Amniotic stem cell (primary cell): ENCODE data around the gene PCCB.
"Not testable (repeated sequence)": the region's sequence is repeated elsewhere in the genome, so short reads cannot be mapped to it uniquely, and the experiment has no call there.

Source experiments
- DNase-seq: peaks from one replicate; lab custom pipeline; 2025; lab: John Stamatoyannopoulos, UW

The PCCB gene

GRCh38 chr3:136250059-136250902, at the start of gene PCCB:
PCCB (plus strand) TSS chr3:136250340; CDS start chr3:136250376, 36 bp downstream.
- DNase-seq: peak; percentile 85

GRCh38 chr3:136207489-136208115, 42.5 kb upstream of the PCCB start:
- DNase-seq: no peak

GRCh38 chr3:136209921-136210320, 40.2 kb upstream of the PCCB start:
- DNase-seq: no peak

GRCh38 chr3:136211547-136211946, 38.6 kb upstream of the PCCB start:
- DNase-seq: no peak

- not testable (repeated sequence) for DNase-seq
Observed at GRCh38 chr3:136222746-136223145, 27.4 kb upstream of the PCCB start.

- no peak for DNase-seq
Observed at GRCh38 chr3:136232413-136232812, 17.7 kb upstream of the PCCB start.

- DNase-seq: no peak
Observed at GRCh38 chr3:136235545-136235944, 14.6 kb upstream of the PCCB start.

GRCh38 chr3:136236109-136236508, 14.0 kb upstream of the PCCB start:
- no peak for DNase-seq

- no peak for DNase-seq
Observed at GRCh38 chr3:136237103-136237502, 13.0 kb upstream of the PCCB start.

- DNase-seq: no peak
Observed at GRCh38 chr3:136237961-136238649, 12.0 kb upstream of the PCCB start.

GRCh38 chr3:136239094-136239493, 11.0 kb upstream of the PCCB start:
- DNase-seq: no peak

GRCh38 chr3:136245691-136246090, 4.4 kb upstream of the PCCB start:
- DNase-seq: no peak

- DNase-seq: no peak
Observed at GRCh38 chr3:136247436-136247835, 2.7 kb upstream of the PCCB start.

- DNase-seq: no peak
Observed at GRCh38 chr3:136247855-136248590, 2.1 kb upstream of the PCCB start.

- no peak for DNase-seq
Observed at GRCh38 chr3:136249091-136249490, 1.0 kb upstream of the PCCB start.

- no peak for DNase-seq
Observed at GRCh38 chr3:136249593-136249992, 547 bp upstream of the PCCB start.

- no peak for DNase-seq
Observed at GRCh38 chr3:136250903-136251460, 842 bp downstream of the PCCB start.

- DNase-seq: no peak
Observed at GRCh38 chr3:136251511-136251910, 1.4 kb downstream of the PCCB start.

- no peak for DNase-seq
Observed at GRCh38 chr3:136255672-136256406, 5.7 kb downstream of the PCCB start.

- DNase-seq: no peak
Observed at GRCh38 chr3:136258199-136258598, 8.1 kb downstream of the PCCB start.

GRCh38 chr3:136261826-136262225, 11.7 kb downstream of the PCCB start:
- no peak for DNase-seq
